ENCODE measurements around the gene MRPS12.

MRPS12 gene

GRCh38 chr19:38889803-38890202, 40.9 kb upstream of the MRPS12 start:
- Histone ChIP-seq H3K36me3 (ENCODE audit: insufficient read depth, low read length) (peaks cover 29% of the 10 kb centered on the region), H3K4me3 (ENCODE audit: low read depth in 1 of 2, low read length in 2 of 2) (no peak overlapping the region), H3K27me3 (ENCODE audit: insufficient read depth, low read length, poor library complexity) (no peaks in the 10 kb centered on the region), H2AFZ (ENCODE audit: low read depth, low read length) (no peak overlapping the region), H3K27ac (ENCODE audit: low read length) (no peak overlapping the region), H3K9me3 (ENCODE audit: insufficient read depth, low read length, severe bottlenecking) (no peaks in the 10 kb centered on the region), H3K4me1 (ENCODE audit: insufficient read depth, low read length) (no peaks in the 10 kb centered on the region), H4K20me1 (ENCODE audit: insufficient read depth, low read length) (no peaks in the 10 kb centered on the region), H3K4me2 (ENCODE audit: insufficient read depth, low read length) (no peak overlapping the region), H3K9ac (ENCODE audit: low read depth, low read length) (no peak overlapping the region), H3K79me2 (ENCODE audit: insufficient read depth, low read length) (no peaks in the 10 kb centered on the region)
- TF ChIP-seq, protein P1, sequence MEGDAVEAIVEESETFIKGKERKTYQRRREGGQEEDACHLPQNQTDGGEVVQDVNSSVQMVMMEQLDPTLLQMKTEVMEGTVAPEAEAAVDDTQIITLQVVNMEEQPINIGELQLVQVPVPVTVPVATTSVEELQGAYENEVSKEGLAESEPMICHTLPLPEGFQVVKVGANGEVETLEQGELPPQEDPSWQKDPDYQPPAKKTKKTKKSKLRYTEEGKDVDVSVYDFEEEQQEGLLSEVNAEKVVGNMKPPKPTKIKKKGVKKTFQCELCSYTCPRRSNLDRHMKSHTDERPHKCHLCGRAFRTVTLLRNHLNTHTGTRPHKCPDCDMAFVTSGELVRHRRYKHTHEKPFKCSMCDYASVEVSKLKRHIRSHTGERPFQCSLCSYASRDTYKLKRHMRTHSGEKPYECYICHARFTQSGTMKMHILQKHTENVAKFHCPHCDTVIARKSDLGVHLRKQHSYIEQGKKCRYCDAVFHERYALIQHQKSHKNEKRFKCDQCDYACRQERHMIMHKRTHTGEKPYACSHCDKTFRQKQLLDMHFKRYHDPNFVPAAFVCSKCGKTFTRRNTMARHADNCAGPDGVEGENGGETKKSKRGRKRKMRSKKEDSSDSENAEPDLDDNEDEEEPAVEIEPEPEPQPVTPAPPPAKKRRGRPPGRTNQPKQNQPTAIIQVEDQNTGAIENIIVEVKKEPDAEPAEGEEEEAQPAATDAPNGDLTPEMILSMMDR (IDR thresholded peaks at IDR 0.05; ENCODE audit: borderline replicate concordance, extremely low read depth, low read length, poor library complexity, severe bottlenecking): no peak
- no peak for TF ChIP-seq EZH2 (IDR thresholded peaks at IDR 0.05; ENCODE audit: borderline replicate concordance, low read depth, low read length, severe bottlenecking)
- ATAC-seq (ENCODE audit: insufficient read depth, low read depth) (no peak), DNase-seq (no peak)

DNA sequence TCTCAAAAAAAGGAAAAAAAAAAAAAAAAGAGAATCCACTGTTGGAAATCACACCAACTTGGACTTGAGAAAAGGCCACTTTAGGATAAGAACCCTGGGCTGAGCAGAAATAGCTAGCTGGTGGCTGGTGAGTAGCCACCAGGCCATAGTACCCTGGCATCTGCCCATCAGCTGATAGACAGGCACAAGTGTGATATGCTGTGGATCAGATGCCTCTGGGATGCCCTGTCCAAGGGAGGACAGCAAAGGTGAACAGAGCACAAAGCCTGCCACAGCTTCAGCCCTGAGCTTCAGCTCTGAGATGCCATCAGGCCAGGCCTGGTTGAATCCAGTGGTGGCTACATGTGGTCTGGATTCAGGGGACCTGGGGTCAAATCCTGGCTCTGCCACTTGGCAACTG, 40.1 kb upstream of the MRPS12 start:
- Histone ChIP-seq H3K79me2 (ENCODE audit: insufficient read depth, low read length) (no peaks in the 10 kb centered on the region), H3K9me3 (ENCODE audit: insufficient read depth, low read length, severe bottlenecking) (no peaks in the 10 kb centered on the region), H3K4me1 (ENCODE audit: insufficient read depth, low read length) (no peaks in the 10 kb centered on the region), H3K27me3 (ENCODE audit: insufficient read depth, low read length, poor library complexity) (no peaks in the 10 kb centered on the region), H3K27ac (ENCODE audit: low read length) (no peak overlapping the region), H3K36me3 (ENCODE audit: insufficient read depth, low read length) (peaks cover 29% of the 10 kb centered on the region), H3K4me2 (ENCODE audit: insufficient read depth, low read length) (no peak overlapping the region), H3K9ac (ENCODE audit: low read depth, low read length) (no peak overlapping the region), H2AFZ (ENCODE audit: low read depth, low read length) (no peak overlapping the region), H4K20me1 (ENCODE audit: insufficient read depth, low read length) (no peaks in the 10 kb centered on the region), H3K4me3 (ENCODE audit: low read depth in 1 of 2, low read length in 2 of 2) (no peak overlapping the region)
- ATAC-seq (ENCODE audit: insufficient read depth, low read depth) (no peak), DNase-seq (no peak)
- TF ChIP-seq, protein P1 (IDR thresholded peaks at IDR 0.05; ENCODE audit: borderline replicate concordance, extremely low read depth, low read length, poor library complexity, severe bottlenecking): no peak
- TF ChIP-seq EZH2 (IDR thresholded peaks at IDR 0.05; ENCODE audit: borderline replicate concordance, low read depth, low read length, severe bottlenecking): no peak

DNA sequence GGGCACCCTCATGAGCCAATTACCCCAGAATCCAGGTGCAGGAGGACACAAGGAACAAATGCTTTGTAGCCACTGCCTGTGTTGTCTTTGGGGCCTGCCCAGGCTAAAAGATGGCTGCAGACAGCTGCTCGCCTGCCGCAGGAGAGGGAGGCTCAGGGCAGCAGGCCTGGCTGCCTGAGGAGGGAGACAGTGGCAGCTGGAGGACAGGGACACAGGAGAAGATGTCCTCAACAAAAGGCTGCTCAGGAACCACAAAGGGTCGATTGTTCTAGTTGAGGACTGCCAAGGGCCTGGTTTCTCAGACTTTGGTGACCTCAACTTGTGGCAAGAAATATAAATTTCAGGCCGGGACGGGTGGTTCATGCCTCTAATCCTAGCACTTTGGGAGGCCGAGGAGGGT, 39.0 kb upstream of the MRPS12 start:
- Histone ChIP-seq H3K9ac (ENCODE audit: low read depth, low read length) (no peak overlapping the region), H3K27ac (ENCODE audit: low read length) (no peak overlapping the region), H3K4me2 (ENCODE audit: insufficient read depth, low read length) (no peak overlapping the region), H2AFZ (ENCODE audit: low read depth, low read length) (no peak overlapping the region), H4K20me1 (ENCODE audit: insufficient read depth, low read length) (no peaks in the 10 kb centered on the region), H3K79me2 (ENCODE audit: insufficient read depth, low read length) (peaks cover 2% of the 10 kb centered on the region; the same call in 1 of the 2 replicates), H3K4me3 (ENCODE audit: low read depth in 1 of 2, low read length in 2 of 2) (no peak overlapping the region), H3K36me3 (ENCODE audit: insufficient read depth, low read length) (peaks cover 29% of the 10 kb centered on the region), H3K4me1 (ENCODE audit: insufficient read depth, low read length) (no peaks in the 10 kb centered on the region), H3K9me3 (ENCODE audit: insufficient read depth, low read length, severe bottlenecking) (no peaks in the 10 kb centered on the region), H3K27me3 (ENCODE audit: insufficient read depth, low read length, poor library complexity) (no peaks in the 10 kb centered on the region)
- DNase-seq (no peak), ATAC-seq (ENCODE audit: insufficient read depth, low read depth) (no peak)
- TF ChIP-seq EZH2 (IDR thresholded peaks at IDR 0.05; ENCODE audit: borderline replicate concordance, low read depth, low read length, severe bottlenecking): no peak
- TF ChIP-seq, protein P1 (IDR thresholded peaks at IDR 0.05; ENCODE audit: borderline replicate concordance, extremely low read depth, low read length, poor library complexity, severe bottlenecking): no peak

DNA sequence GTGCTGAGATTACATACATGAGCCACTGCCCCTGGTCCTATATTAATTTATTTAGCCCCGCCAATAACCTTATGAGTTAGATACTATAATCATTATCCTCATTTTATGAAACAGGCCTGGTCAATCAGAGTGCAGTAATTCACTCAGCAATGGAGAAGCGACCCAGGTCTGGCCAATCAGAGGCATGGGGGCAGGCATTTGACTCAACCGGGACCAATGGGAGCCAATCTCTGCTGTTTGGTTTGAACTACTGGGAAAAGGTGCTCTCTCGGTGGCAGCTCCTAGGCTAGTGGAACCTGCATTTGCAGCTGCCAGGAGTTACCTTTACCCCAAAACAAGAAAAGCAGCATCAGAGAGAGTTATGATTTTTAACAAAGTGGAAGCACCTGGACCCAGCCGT, 37.9 kb upstream of the MRPS12 start:
- TF ChIP-seq EZH2 (IDR thresholded peaks at IDR 0.05; ENCODE audit: borderline replicate concordance, low read depth, low read length, severe bottlenecking): no peak
- TF ChIP-seq, protein P1 (IDR thresholded peaks at IDR 0.05; ENCODE audit: borderline replicate concordance, extremely low read depth, low read length, poor library complexity, severe bottlenecking): no peak
- H3K36me3 ChIP-seq (ENCODE audit: insufficient read depth, low read length): peaks cover 24% of the 10 kb centered on the region
- no peak overlapping the region for H3K9ac ChIP-seq (ENCODE audit: low read depth, low read length)

More for the DNA sequence above, 37.9 kb upstream of the MRPS12 start:
- Histone ChIP-seq H3K27me3 (ENCODE audit: insufficient read depth, low read length, poor library complexity) (no peaks in the 10 kb centered on the region), H3K79me2 (ENCODE audit: insufficient read depth, low read length) (peaks cover 9% of the 10 kb centered on the region), H3K4me3 (ENCODE audit: low read depth in 1 of 2, low read length in 2 of 2) (no peak overlapping the region), H3K4me2 (ENCODE audit: insufficient read depth, low read length) (no peak overlapping the region), H2AFZ (ENCODE audit: low read depth, low read length) (no peak overlapping the region), H3K4me1 (ENCODE audit: insufficient read depth, low read length) (peaks cover 3% of the 10 kb centered on the region; the same call in 1 of the 2 replicates), H3K9me3 (ENCODE audit: insufficient read depth, low read length, severe bottlenecking) (no peaks in the 10 kb centered on the region), H4K20me1 (ENCODE audit: insufficient read depth, low read length) (peaks cover under 1% of the 10 kb centered on the region; the same call in 1 of the 2 replicates), H3K27ac (ENCODE audit: low read length) (no peak overlapping the region)
- no peak for DNase-seq
- no peak for ATAC-seq (ENCODE audit: insufficient read depth, low read depth)
